Measurements from ENCODE around the gene CD38.
"Not testable (repeated sequence)": the region's sequence is repeated elsewhere in the genome, so short reads cannot be mapped to it uniquely, and the experiment has no call there.

The CD38 gene

GRCh38 chr4:15757054-15757453 is 21.1 kb upstream of the CD38 start:
- 0 out of 2 replicates have a peak overlapping the region, but pooled peaks have one; percentile 13 for H2AFZ ChIP-seq (ENCODE audit: low read depth, low read length)
- H3K9me3 ChIP-seq (ENCODE audit: insufficient read depth, low read length, severe bottlenecking): no peaks in the 10 kb centered on the region
- H3K9ac ChIP-seq (ENCODE audit: low read depth, low read length): peak overlapping the region; percentile 77
- no peaks in the 10 kb centered on the region for H4K20me1 ChIP-seq (ENCODE audit: insufficient read depth, low read length)
- H3K36me3 ChIP-seq (ENCODE audit: insufficient read depth, low read length): peaks cover 8% of the 10 kb centered on the region
- H3K4me1 ChIP-seq (ENCODE audit: insufficient read depth, low read length): peaks cover 75% of the 10 kb centered on the region
- peak; percentile 46 for ATAC-seq (ENCODE audit: insufficient read depth, low read depth)
- H3K27ac ChIP-seq (ENCODE audit: low read length): peak overlapping the region; percentile 96
- DNase-seq: peak; percentile 60
- no peaks in the 10 kb centered on the region for H3K27me3 ChIP-seq (ENCODE audit: insufficient read depth, low read length, poor library complexity)
- no peak for TF ChIP-seq CTCF (IDR thresholded peaks at IDR 0.05; ENCODE audit: borderline replicate concordance, extremely low read depth, low read length, poor library complexity, severe bottlenecking)
- no peak for TF ChIP-seq EZH2 (IDR thresholded peaks at IDR 0.05; ENCODE audit: borderline replicate concordance, low read depth, low read length, severe bottlenecking)
- H3K79me2 ChIP-seq (ENCODE audit: insufficient read depth, low read length): peaks cover 71% of the 10 kb centered on the region
- peak overlapping the region; percentile 70 for H3K4me2 ChIP-seq (ENCODE audit: insufficient read depth, low read length)
- H3K4me3 ChIP-seq (ENCODE audit: low read depth in 1 of 2, low read length in 2 of 2): peak overlapping the region; percentile 56 to 60

GRCh38 chr4:15758294-15758693 is 19.8 kb upstream of the CD38 start:
- no peak overlapping the region for H2AFZ ChIP-seq (ENCODE audit: low read depth, low read length)
- no peak overlapping the region for H3K4me3 ChIP-seq (ENCODE audit: low read depth in 1 of 2, low read length in 2 of 2)
- peaks cover 73% of the 10 kb centered on the region for H3K79me2 ChIP-seq (ENCODE audit: insufficient read depth, low read length)
- H3K27ac ChIP-seq (ENCODE audit: low read length): peak overlapping the region; percentile 20
- no peak for ATAC-seq (ENCODE audit: insufficient read depth, low read depth)
- H3K36me3 ChIP-seq (ENCODE audit: insufficient read depth, low read length): peaks cover 6% of the 10 kb centered on the region; the same call in 1 of the 2 replicates
- H3K4me2 ChIP-seq (ENCODE audit: insufficient read depth, low read length): no peak overlapping the region
- DNase-seq: no peak
- no peaks in the 10 kb centered on the region for H4K20me1 ChIP-seq (ENCODE audit: insufficient read depth, low read length)
- H3K9ac ChIP-seq (ENCODE audit: low read depth, low read length): no peak overlapping the region
- TF ChIP-seq CTCF (IDR thresholded peaks at IDR 0.05; ENCODE audit: borderline replicate concordance, extremely low read depth, low read length, poor library complexity, severe bottlenecking) (no peak), EZH2 (IDR thresholded peaks at IDR 0.05; ENCODE audit: borderline replicate concordance, low read depth, low read length, severe bottlenecking) (no peak)
- no peaks in the 10 kb centered on the region for H3K9me3 ChIP-seq (ENCODE audit: insufficient read depth, low read length, severe bottlenecking)
- H3K27me3 ChIP-seq (ENCODE audit: insufficient read depth, low read length, poor library complexity): no peaks in the 10 kb centered on the region
- H3K4me1 ChIP-seq (ENCODE audit: insufficient read depth, low read length): peaks cover 76% of the 10 kb centered on the region

- not testable (repeated sequence) for H4K20me1 ChIP-seq (ENCODE audit: insufficient read depth, low read length); H3K9ac ChIP-seq (ENCODE audit: low read depth, low read length); H3K27me3 ChIP-seq (ENCODE audit: insufficient read depth, low read length, poor library complexity); H3K4me3 ChIP-seq (ENCODE audit: low read depth in 1 of 2, low read length in 2 of 2); H2AFZ ChIP-seq (ENCODE audit: low read depth, low read length); H3K36me3 ChIP-seq (ENCODE audit: insufficient read depth, low read length); DNase-seq; H3K4me2 ChIP-seq (ENCODE audit: insufficient read depth, low read length); H3K9me3 ChIP-seq (ENCODE audit: insufficient read depth, low read length, severe bottlenecking); ATAC-seq (ENCODE audit: insufficient read depth, low read depth)
- H3K4me1 ChIP-seq (ENCODE audit: insufficient read depth, low read length): peaks cover 78% of the 10 kb centered on the region
- peak overlapping the region; percentile 69 for H3K27ac ChIP-seq (ENCODE audit: low read length)
- H3K79me2 ChIP-seq (ENCODE audit: insufficient read depth, low read length): peaks cover 57% of the 10 kb centered on the region
These were observed 15.7 kb upstream of the CD38 start for GRCh38 chr4:15762460-15762859.

- Histone ChIP-seq H3K9me3 (ENCODE audit: insufficient read depth, low read length, severe bottlenecking) (no peaks in the 10 kb centered on the region), H3K9ac (ENCODE audit: low read depth, low read length) (peak overlapping the region; percentile 68), H3K4me3 (ENCODE audit: low read depth in 1 of 2, low read length in 2 of 2) (peak overlapping the region in 1 of 2 experiments; percentile 51; a peak in 2 of 4 replicates), H3K27me3 (ENCODE audit: insufficient read depth, low read length, poor library complexity) (no peaks in the 10 kb centered on the region), H3K4me1 (ENCODE audit: insufficient read depth, low read length) (peaks cover 98% of the 10 kb centered on the region), H2AFZ (ENCODE audit: low read depth, low read length) (peak overlapping the region; percentile 21), H4K20me1 (ENCODE audit: insufficient read depth, low read length) (no peaks in the 10 kb centered on the region), H3K4me2 (ENCODE audit: insufficient read depth, low read length) (peak overlapping the region; percentile 61), H3K27ac (ENCODE audit: low read length) (peak overlapping the region; percentile 99), H3K36me3 (ENCODE audit: insufficient read depth, low read length) (peaks cover 6% of the 10 kb centered on the region; the same call in 1 of the 2 replicates), H3K79me2 (ENCODE audit: insufficient read depth, low read length) (peaks cover 60% of the 10 kb centered on the region)
- DNase-seq (peak; percentile 91), ATAC-seq (ENCODE audit: insufficient read depth, low read depth) (peak; percentile 73)
- TF ChIP-seq CTCF (IDR thresholded peaks at IDR 0.05; ENCODE audit: borderline replicate concordance, extremely low read depth, low read length, poor library complexity, severe bottlenecking) (no peak), EZH2 (IDR thresholded peaks at IDR 0.05; ENCODE audit: borderline replicate concordance, low read depth, low read length, severe bottlenecking) (no peak)
These were observed 12.7 kb upstream of the CD38 start for GRCh38 chr4:15765391-15765790.
